SK-N-SH treated with all-trans-retinoic acid at 6 μM for 48 hours (cell line): Measurements from ENCODE around the gene RNASE8.

Source experiments
- BACH2 ChIP-seq: fragments of 250-450 bp; sonication (Bioruptor Pico); IDR thresholded peaks from 2 replicates; pipeline ENCODE4 v1.9.0; 2021; ENCODE audit warnings: mild to moderate bottlenecking, borderline replicate concordance
- CREB5 ChIP-seq: fragments of 250-450 bp; sonication (Bioruptor Pico); IDR thresholded peaks from 2 replicates; pipeline ENCODE4 v1.5.1; 2020; ENCODE audit warnings: low read depth, mild to moderate bottlenecking, moderate library complexity
- CSDC2 ChIP-seq: fragments of 250-450 bp; sonication (Bioruptor Pico); IDR thresholded peaks from 2 replicates; pipeline ENCODE4 v1.5.0; 2020; ENCODE audit warnings: mild to moderate bottlenecking, moderate library complexity
- ESRRG ChIP-seq: fragments of 250-450 bp; sonication (Bioruptor Pico); IDR thresholded peaks from 2 replicates; pipeline ENCODE4 v1.6.1; 2021; ENCODE audit warnings: mild to moderate bottlenecking
- OSR1 ChIP-seq: fragments of 250-450 bp; sonication (Bioruptor Pico); IDR thresholded peaks from 2 replicates; pipeline ENCODE4 v1.8.0; 2022; ENCODE audit warnings: moderate library complexity, mild to moderate bottlenecking, inconsistent platforms
- PATZ1 ChIP-seq: fragments of 250-450 bp; sonication (Bioruptor Pico); IDR thresholded peaks from 2 replicates; pipeline ENCODE4 v1.8.0; 2020; ENCODE audit warnings: mild to moderate bottlenecking, moderate library complexity, borderline replicate concordance
- PPARA ChIP-seq: fragments of 250-450 bp; sonication (Bioruptor Pico); IDR thresholded peaks from 2 replicates; pipeline ENCODE4 v1.5.0; 2020; ENCODE audit warnings: mild to moderate bottlenecking, borderline replicate concordance
- RARB ChIP-seq: fragments of 250-450 bp; sonication (Bioruptor Pico); IDR thresholded peaks from 2 replicates; pipeline ENCODE4 v1.8.0; 2021; ENCODE audit warnings: mild to moderate bottlenecking, moderate library complexity
- SNAI2 ChIP-seq: fragments of 250-450 bp; sonication (Bioruptor Pico); IDR thresholded peaks from 2 replicates; pipeline ENCODE4 v1.5.0; 2020; ENCODE audit warnings: mild to moderate bottlenecking, moderate library complexity
- TCF4 ChIP-seq: fragments of 250-450 bp; sonication (Bioruptor Pico); IDR thresholded peaks from 2 replicates; pipeline ENCODE4 v1.8.0; 2021; ENCODE audit warnings: mild to moderate bottlenecking, moderate library complexity, borderline replicate concordance
- TOX ChIP-seq: fragments of 250-450 bp; sonication (Bioruptor Pico); IDR thresholded peaks from 2 replicates; pipeline ENCODE4 v1.8.0; 2021; ENCODE audit warnings: mild to moderate bottlenecking, moderate library complexity, borderline replicate concordance
- ZC3H10 ChIP-seq: fragments of 250-450 bp; sonication (Bioruptor Pico); IDR thresholded peaks from 2 replicates; pipeline ENCODE4 v1.5.1; 2021; ENCODE audit warnings: mild to moderate bottlenecking, moderate library complexity

- TF ChIP-seq ESRRG (CRISPR knock-in tag) = no peak
- TF ChIP-seq PATZ1 (CRISPR knock-in tag) = no peak
- no peak for TF ChIP-seq TCF4 (CRISPR knock-in tag)
- TF ChIP-seq OSR1 (CRISPR knock-in tag) = no peak
- TF ChIP-seq TOX (CRISPR knock-in tag) = no peak
- no peak for TF ChIP-seq CSDC2
- TF ChIP-seq CREB5 (CRISPR knock-in tag) = no peak
- no peak for TF ChIP-seq BACH2 (CRISPR knock-in tag)
- TF ChIP-seq RARB (CRISPR knock-in tag) = no peak
- no peak for TF ChIP-seq SNAI2
- no peak for TF ChIP-seq PPARA
- TF ChIP-seq ZC3H10 (CRISPR knock-in tag) = no peak
These were observed 2.4 kb downstream of the RNASE8 start for GRCh38 chr14:21059842-21060613.
